Neural cell (in vitro differentiated cells): ENCODE results near the gene ZDHHC1. TPM values are rescaled to one million over a fixed set of nuclear protein-coding genes. Genes with fewer than 3 reads are reported as not detected.
"Not testable (repeated sequence)": the region's sequence is repeated elsewhere in the genome, so short reads cannot be mapped to it uniquely, and the experiment has no call there.

Experiments used
- H2AFZ ChIP-seq: fragments of 200-600, 300-800 bp; sonication (generic), shearing (Covaris generic); 2 replicates; pipeline ENCODE4 v1.6.0; 2014; ENCODE audit warnings: low read depth, mild to moderate bottlenecking, antibody characterized with exemption, low read length, moderate library complexity
- H3F3A ChIP-seq: fragments of 200-600 bp; shearing (Covaris generic); 2 replicates; pipeline ENCODE4 v1.6.1; 2016; ENCODE audit warnings: mild to moderate bottlenecking, moderate library complexity, mixed read lengths, antibody characterized with exemption, low read length; ENCODE audit not compliant: insufficient read depth, poor library complexity, severe bottlenecking
- H3K27ac ChIP-seq: fragments of 200-600, 300-800 bp; sonication (generic), shearing (Covaris generic); 2 replicates; pipeline ENCODE4 v1.5.1; 2014; ENCODE audit warnings: mild to moderate bottlenecking, low read length, moderate library complexity
- H3K27me3 ChIP-seq: fragments of 300-800, 200-600 bp; sonication (generic), shearing (Covaris generic); 2 replicates; pipeline ENCODE4 v1.6.0; 2014; ENCODE audit warnings: mild to moderate bottlenecking, low read depth, low read length, moderate library complexity; ENCODE audit not compliant: insufficient read depth
- H3K36me3 ChIP-seq: fragments of 300-800, 200-600 bp; sonication (generic), shearing (Covaris generic); 2 replicates; pipeline ENCODE4 v1.5.1; 2014; ENCODE audit warnings: mild to moderate bottlenecking, antibody characterized with exemption, low read length, moderate library complexity; ENCODE audit not compliant: insufficient read depth
- H3K4me2 ChIP-seq: fragments of 300-800, 200-600 bp; sonication (generic), shearing (Covaris generic); 2 replicates; pipeline ENCODE4 v1.6.0; 2014; ENCODE audit warnings: mild to moderate bottlenecking, low read length
- H3K4me3 ChIP-seq: fragments of 300-800, 200-600 bp; sonication (generic), shearing (Covaris generic); 2 replicates; pipeline ENCODE4 v1.5.1; 2014; ENCODE audit warnings: mild to moderate bottlenecking, low read length, moderate library complexity
- H3K79me2 ChIP-seq: fragments of 200-600 bp; shearing (Covaris generic); replicated peaks from 2 replicates; pipeline ENCODE4 v1.6.0; 2014; ENCODE audit warnings: mild to moderate bottlenecking, low read length, moderate library complexity; ENCODE audit not compliant: insufficient read depth
- H3K9ac ChIP-seq: fragments of 300-800, 200-600 bp; sonication (generic), shearing (Covaris generic); 2 replicates; pipeline ENCODE4 v1.6.1; 2016; ENCODE audit warnings: mild to moderate bottlenecking, low read length, mixed read lengths
- H3K9me2 ChIP-seq: fragments of 200-600 bp; shearing (Covaris generic); 2 replicates; pipeline ENCODE4 v1.6.1; 2016; ENCODE audit warnings: mild to moderate bottlenecking, low read length, mixed read lengths; ENCODE audit not compliant: insufficient read depth
- H3K9me3 ChIP-seq: fragments of 200-600, 300-800 bp; sonication (generic), shearing (Covaris generic); 2 replicates; pipeline ENCODE4 v1.6.1; 2016; ENCODE audit warnings: mild to moderate bottlenecking, mixed run types, low read length, moderate library complexity, mixed read lengths
- H4K20me1 ChIP-seq: fragments of 200-600 bp; shearing (Covaris generic); 2 replicates; pipeline ENCODE4 v1.6.1; 2016; ENCODE audit warnings: mild to moderate bottlenecking, mixed run types; ENCODE audit not compliant: insufficient read depth
- EP300 ChIP-seq: fragments of 450-650 bp; conservative IDR thresholded peaks from 2 replicates; pipeline ENCODE4 v1.6.1; 2014; ENCODE audit warnings: antibody characterized with exemption, mild to moderate bottlenecking, moderate library complexity; ENCODE audit not compliant: poor library complexity, severe bottlenecking
- EZH2 ChIP-seq: fragments of 200-600, 300-800 bp; shearing (Covaris generic), sonication (generic); IDR thresholded peaks from 2 replicates; pipeline ENCODE4 v1.6.1; 2014; ENCODE audit warnings: antibody characterized with exemption, low read length, borderline replicate concordance, mild to moderate bottlenecking; ENCODE audit not compliant: insufficient read depth, poor library complexity, severe bottlenecking
- MXI1 ChIP-seq: fragments of 450-650 bp; conservative IDR thresholded peaks from 2 replicates; pipeline ENCODE4 v1.6.1; 2014; ENCODE audit warnings: antibody characterized with exemption, mild to moderate bottlenecking; ENCODE audit not compliant: poor library complexity, severe bottlenecking
- POLR2AphosphoS5 ChIP-seq: IDR thresholded peaks from 2 replicates; pipeline ENCODE4 v1.6.1; 2012
- RAD21 ChIP-seq: fragments of 450-650 bp; conservative IDR thresholded peaks from 2 replicates; pipeline ENCODE4 v1.6.1; 2014; ENCODE audit warnings: antibody characterized with exemption, mild to moderate bottlenecking, moderate library complexity
- SMC3 ChIP-seq: fragments of 450-650 bp; conservative IDR thresholded peaks from 2 replicates; pipeline ENCODE4 v1.6.1; 2014; ENCODE audit warnings: antibody characterized with exemption, mild to moderate bottlenecking, moderate library complexity; ENCODE audit not compliant: poor library complexity
- TAF1 ChIP-seq: IDR thresholded peaks from 2 replicates; pipeline ENCODE4 v1.6.1; 2012; ENCODE audit warnings: low read depth
- polyA plus RNA-seq: library from polyadenylated mRNA; depleted of rRNA; stranded (reverse); fragments of >200 nt; gene quantifications from 2 replicates; pipeline ENCODE4 v1.2.3, GENCODE V29; 2014
- TF ChIP-seq, protein P1 (sequence below): IDR thresholded peaks from 2 replicates; pipeline ENCODE4 v1.6.1; 2012; ENCODE audit warnings: borderline replicate concordance
- TF ChIP-seq, protein P2 (sequence below): fragments of 450-650 bp; IDR thresholded peaks from 2 replicates; pipeline ENCODE4 v1.5.1; 2014; ENCODE audit warnings: antibody characterized with exemption, mild to moderate bottlenecking, moderate library complexity; ENCODE audit not compliant: poor library complexity, severe bottlenecking

The ZDHHC1 gene
- polyA plus RNA-seq, 1 donor from 2014 or later, result 1.7 TPM

DNA sequence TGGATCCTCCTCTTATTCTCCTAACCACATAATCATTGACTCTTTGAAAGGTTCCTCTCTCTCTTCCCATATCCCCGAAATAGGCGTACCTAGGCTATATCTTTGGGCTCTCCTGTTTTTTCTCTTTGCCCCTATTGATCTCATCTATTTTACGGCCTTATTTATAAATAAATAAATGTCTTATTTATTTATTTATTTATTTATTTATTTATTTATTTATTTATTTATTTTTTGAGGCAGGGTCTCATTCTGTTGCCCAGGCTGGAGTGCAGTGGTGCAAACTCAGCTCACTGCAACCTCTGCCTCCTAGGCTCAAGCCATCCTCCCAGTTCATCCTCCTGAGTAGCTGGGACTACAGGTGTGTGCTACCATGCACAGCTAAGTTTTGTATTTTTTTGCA is 63.8 kb downstream of the ZDHHC1 start:
- not testable (repeated sequence) for H4K20me1 ChIP-seq, H3K9ac ChIP-seq, H3K36me3 ChIP-seq, H3K79me2 ChIP-seq, H2AFZ ChIP-seq, H3K27me3 ChIP-seq, H3K4me2 ChIP-seq, H3F3A ChIP-seq, H3K27ac ChIP-seq, H3K4me3 ChIP-seq, H3K9me3 ChIP-seq, H3K9me2 ChIP-seq

GRCh38 chr16:67350324-67350723 is 66.0 kb downstream of the ZDHHC1 start:
- Histone ChIP-seq H2AFZ (no peak overlapping the region), H3K27me3 (no peaks in the 10 kb centered on the region), H3F3A (no peaks in the 10 kb centered on the region), H3K27ac (no peak overlapping the region), H3K9me2 (no peaks in the 10 kb centered on the region), H3K79me2 (no peaks in the 10 kb centered on the region), H3K36me3 (no peaks in the 10 kb centered on the region), H3K9ac (no peak overlapping the region), H3K4me2 (no peak overlapping the region), H3K4me3 (no peak overlapping the region), H4K20me1 (no peaks in the 10 kb centered on the region), H3K9me3 (no peaks in the 10 kb centered on the region)
- TF ChIP-seq EP300 (no peak), EZH2 (no peak), SMC3 (no peak), RAD21 (no peak), MXI1 (no peak), TAF1 (no peak), POLR2AphosphoS5 (no peak)
- TF ChIP-seq, protein P1, sequence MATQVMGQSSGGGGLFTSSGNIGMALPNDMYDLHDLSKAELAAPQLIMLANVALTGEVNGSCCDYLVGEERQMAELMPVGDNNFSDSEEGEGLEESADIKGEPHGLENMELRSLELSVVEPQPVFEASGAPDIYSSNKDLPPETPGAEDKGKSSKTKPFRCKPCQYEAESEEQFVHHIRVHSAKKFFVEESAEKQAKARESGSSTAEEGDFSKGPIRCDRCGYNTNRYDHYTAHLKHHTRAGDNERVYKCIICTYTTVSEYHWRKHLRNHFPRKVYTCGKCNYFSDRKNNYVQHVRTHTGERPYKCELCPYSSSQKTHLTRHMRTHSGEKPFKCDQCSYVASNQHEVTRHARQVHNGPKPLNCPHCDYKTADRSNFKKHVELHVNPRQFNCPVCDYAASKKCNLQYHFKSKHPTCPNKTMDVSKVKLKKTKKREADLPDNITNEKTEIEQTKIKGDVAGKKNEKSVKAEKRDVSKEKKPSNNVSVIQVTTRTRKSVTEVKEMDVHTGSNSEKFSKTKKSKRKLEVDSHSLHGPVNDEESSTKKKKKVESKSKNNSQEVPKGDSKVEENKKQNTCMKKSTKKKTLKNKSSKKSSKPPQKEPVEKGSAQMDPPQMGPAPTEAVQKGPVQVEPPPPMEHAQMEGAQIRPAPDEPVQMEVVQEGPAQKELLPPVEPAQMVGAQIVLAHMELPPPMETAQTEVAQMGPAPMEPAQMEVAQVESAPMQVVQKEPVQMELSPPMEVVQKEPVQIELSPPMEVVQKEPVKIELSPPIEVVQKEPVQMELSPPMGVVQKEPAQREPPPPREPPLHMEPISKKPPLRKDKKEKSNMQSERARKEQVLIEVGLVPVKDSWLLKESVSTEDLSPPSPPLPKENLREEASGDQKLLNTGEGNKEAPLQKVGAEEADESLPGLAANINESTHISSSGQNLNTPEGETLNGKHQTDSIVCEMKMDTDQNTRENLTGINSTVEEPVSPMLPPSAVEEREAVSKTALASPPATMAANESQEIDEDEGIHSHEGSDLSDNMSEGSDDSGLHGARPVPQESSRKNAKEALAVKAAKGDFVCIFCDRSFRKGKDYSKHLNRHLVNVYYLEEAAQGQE, result no peak
- TF ChIP-seq, protein P2, sequence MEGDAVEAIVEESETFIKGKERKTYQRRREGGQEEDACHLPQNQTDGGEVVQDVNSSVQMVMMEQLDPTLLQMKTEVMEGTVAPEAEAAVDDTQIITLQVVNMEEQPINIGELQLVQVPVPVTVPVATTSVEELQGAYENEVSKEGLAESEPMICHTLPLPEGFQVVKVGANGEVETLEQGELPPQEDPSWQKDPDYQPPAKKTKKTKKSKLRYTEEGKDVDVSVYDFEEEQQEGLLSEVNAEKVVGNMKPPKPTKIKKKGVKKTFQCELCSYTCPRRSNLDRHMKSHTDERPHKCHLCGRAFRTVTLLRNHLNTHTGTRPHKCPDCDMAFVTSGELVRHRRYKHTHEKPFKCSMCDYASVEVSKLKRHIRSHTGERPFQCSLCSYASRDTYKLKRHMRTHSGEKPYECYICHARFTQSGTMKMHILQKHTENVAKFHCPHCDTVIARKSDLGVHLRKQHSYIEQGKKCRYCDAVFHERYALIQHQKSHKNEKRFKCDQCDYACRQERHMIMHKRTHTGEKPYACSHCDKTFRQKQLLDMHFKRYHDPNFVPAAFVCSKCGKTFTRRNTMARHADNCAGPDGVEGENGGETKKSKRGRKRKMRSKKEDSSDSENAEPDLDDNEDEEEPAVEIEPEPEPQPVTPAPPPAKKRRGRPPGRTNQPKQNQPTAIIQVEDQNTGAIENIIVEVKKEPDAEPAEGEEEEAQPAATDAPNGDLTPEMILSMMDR, result no peak

DNA sequence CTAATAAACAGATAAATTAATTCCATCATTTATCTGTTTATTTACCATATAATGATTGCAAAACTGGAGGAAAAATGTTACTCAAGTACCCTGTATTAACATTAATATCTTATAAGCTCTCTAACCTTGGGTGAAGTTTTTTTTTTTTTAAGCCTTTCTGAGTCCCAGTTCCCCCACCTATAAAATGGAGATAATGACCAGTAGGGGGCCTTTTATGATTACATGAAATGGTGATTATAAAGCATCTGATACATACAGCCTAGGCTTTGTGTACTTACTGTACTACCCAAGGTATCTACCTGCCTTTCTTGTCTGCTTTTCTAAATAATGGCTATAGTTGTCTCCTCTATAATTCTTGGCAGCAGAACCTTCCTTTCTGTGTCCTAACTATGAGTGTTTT is 67.1 kb downstream of the ZDHHC1 start:
- no peaks in the 10 kb centered on the region for H3K79me2 ChIP-seq
- H3K36me3 ChIP-seq, result no peaks in the 10 kb centered on the region
- H3K9ac ChIP-seq, result no peak overlapping the region
- no peak overlapping the region for H2AFZ ChIP-seq
- H3K4me2 ChIP-seq, result no peak overlapping the region
- no peaks in the 10 kb centered on the region for H3F3A ChIP-seq
- H4K20me1 ChIP-seq, result no peaks in the 10 kb centered on the region
- no peaks in the 10 kb centered on the region for H3K27me3 ChIP-seq
- H3K4me3 ChIP-seq, result no peak overlapping the region
- no peaks in the 10 kb centered on the region for H3K9me2 ChIP-seq
- no peaks in the 10 kb centered on the region for H3K9me3 ChIP-seq
- TF ChIP-seq TAF1, result no peak
- TF ChIP-seq EP300, result no peak
- no peak for TF ChIP-seq EZH2
- TF ChIP-seq POLR2AphosphoS5, result no peak
- TF ChIP-seq MXI1, result no peak
- no peak for TF ChIP-seq RAD21
- TF ChIP-seq, protein P2, result no peak
- TF ChIP-seq SMC3, result no peak
- TF ChIP-seq, protein P1, result no peak
- H3K27ac ChIP-seq, result no peak overlapping the region
